Hematopoietic multipotent progenitor cell treated with erythropoietin and hydrocortisone succinate and interleukin-3 and kit ligand, for 15 days (in vitro differentiated cells): ENCODE measurements around the gene PLD1.
"Not testable (repeated sequence)": the region's sequence is repeated elsewhere in the genome, so short reads cannot be mapped to it uniquely, and the experiment has no call there.

Experiments used
- DNase-seq: peaks from one replicate; pipeline ENCODE4 v3.0.0-alpha.2; 2015; ENCODE audit warnings: low spot score

The PLD1 gene

DNA sequence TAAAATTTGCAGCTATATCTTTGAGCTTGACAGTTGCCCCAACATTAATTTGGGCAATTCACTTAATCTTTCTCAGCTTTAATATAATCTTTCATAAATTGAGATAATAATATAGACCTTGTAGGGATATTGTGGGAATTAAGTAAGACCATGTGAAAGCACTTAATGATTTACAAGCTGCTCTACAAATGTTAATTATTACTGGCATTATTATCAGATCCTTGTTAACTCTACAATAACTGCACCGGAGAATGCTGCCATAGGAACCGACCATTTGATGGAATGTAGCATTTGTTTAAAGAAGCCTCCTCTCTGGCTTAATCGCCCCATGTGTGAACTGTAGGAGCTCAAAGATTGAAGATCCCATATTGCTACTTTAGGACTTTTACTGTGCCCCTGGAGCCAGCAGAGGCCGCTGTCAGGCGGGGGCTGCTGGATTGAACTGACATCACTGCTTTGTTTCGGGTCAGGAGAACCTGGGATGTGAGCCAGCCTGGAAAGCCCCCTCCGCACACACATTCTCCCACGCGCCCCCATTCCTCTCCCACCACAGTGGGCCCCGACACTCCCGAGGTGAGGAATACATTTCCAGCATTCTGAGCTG is 195.9 kb downstream of the PLD1 start:
- DNase-seq: no peak

DNA sequence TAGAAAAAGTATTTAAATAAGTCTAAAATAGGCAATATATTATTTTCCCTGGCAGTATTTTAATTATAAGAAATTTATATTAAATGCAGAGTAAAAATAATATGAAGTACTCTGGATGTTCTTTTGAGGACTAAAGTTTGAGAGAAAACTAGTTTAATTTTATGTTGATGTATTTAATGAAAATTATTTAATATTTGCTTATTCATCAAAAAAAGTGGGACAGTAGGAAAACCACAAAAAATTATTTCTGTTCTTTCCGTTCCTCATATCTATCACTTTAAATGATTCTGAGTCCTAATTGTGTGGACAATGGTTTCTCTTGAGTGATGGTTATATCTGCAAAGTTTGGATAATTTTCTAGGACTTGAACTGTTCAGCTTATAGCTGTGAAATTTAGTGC is 202.8 kb downstream of the PLD1 start:
- no peak for DNase-seq

DNA sequence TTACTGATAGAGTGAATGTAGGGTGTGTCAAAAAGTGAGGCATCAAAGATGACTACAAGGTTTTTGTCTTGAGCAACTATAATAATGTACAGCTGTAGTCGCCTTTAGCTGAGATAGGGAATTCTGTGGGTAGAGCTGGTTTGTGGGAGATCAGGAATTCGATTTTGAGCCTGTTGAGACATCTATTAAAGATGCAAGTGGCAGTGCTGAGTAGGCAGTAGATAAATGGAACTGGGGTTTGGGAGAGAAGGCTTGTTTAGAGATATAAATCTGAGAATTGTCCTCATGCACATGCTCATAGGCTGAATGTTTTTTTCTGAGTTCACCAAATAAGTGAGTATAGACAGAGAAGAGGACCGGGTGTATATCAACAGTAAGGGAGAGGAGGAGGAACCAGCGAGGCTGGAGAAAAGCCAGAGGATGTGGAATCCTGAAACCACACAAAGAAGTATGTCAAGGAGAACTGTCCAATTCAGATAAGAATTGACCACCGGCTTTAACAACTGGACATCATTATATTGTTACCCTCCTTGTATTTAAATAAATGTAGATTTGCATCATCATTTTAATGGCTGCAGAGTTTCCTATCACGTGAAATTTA is 204.0 kb downstream of the PLD1 start:
- no peak for DNase-seq

DNA sequence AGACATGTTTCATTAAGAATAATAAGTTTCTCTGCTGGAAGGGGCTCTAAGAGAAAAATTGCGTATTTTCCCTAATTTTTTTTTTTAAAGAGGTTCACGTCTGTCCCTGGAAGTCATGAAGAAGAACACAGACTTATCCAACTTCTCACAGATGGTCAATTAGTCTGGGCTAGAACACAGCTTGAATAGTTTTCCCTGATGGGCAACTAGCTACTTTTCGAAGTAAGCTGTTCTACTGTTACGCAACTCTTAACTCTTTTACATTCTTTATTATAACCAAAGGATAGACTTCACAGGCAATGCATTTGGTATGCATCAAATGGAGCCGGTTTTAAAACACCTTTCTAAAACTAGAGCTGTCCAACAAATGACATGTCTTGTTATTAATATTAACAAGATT is 205.9 kb downstream of the PLD1 start:
- DNase-seq: no peak

DNA sequence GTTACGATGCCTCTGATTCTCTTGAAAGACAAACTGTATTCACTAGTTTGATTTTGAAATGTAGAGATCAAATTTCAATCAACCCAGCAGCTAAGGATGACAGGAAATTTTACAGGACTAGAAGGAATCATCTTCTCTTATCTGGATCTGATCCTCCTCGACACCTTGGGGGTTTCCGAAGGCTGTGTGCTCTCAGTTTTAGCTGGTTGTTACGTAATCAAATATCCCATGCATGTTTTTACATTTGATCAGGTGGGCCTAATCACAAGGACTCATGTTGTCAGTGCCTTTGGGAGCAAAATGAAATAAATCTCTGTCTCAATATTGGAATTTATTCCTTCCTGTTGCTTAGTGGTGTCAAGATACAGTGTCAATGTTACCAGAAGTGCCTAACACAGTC is 208.2 kb downstream of the PLD1 start:
- no peak for DNase-seq

DNA sequence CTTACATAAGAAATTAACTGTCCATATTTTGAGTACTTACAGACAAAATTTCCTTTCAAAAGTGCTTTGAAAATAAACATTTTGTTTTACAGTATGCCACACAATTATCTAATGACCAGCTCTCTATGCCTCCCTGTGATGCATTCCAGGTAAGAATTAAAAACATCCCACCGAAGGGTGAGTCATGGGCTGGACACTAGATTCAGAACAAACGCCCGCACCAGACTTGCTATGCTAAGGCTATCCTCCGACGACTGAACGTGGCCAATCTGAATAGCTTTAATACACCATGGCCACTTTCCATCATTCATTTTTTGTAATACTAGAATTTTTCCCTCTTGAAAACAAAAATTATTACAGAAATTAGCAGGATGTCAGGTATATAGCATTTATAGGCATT is 210.3 kb downstream of the PLD1 start:
- DNase-seq: no peak

DNA sequence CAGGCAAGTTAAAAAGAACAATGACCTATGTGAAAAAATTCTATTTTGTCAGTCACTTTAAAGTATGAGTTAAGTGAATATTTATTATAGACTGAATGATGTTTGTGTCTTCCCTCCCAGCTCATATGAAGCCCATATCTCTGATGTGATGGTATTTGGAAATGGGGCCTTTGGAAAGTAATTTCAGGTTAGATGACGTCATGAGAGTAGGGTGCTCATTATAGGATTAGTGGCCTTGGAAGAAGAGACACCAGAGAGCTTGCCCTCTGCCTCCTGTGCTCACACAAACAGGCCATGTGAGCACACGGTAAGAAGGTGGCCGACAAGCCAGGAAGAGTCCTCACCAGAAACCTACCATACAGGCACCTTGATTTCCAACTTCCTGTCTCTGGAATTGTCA is 211.3 kb downstream of the PLD1 start:
- DNase-seq: no peak

DNA sequence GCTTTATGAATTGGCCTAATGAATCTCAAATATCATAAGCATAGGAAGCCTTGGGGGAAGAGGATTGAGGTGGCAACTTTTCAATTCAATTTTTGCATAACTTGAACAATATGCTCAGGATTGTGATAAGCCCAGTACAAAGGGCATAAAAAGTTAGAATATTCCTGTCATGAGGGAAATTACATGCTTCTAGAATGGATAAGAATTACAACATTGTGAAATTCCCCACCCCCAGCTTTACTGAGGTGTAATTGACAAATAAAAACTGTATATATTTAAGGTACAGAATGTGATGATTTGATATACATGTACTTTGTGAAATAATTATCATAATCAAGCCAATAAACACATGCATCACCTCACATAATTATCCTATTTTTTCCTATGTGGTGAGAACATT is 217.5 kb downstream of the PLD1 start:
- no peak for DNase-seq

DNA sequence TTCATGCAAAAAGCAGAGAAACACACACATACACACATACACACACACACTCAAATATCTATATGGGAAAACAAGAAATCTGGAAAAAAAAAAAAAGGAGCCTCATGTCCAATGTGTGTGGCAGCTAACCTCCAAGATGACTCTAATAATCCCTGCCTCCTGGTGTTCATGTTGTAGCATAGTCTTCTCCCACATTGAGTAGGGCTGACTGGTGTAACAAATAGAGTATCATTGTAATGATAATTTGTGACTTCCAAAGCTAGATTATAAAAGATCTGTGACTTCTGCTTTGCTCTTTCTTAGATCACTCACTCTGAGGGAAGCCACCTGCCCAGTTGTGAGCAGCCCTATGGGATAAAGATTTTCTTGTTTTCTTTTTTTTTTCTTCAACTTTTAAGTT is 219.2 kb downstream of the PLD1 start:
- DNase-seq: no peak

DNA sequence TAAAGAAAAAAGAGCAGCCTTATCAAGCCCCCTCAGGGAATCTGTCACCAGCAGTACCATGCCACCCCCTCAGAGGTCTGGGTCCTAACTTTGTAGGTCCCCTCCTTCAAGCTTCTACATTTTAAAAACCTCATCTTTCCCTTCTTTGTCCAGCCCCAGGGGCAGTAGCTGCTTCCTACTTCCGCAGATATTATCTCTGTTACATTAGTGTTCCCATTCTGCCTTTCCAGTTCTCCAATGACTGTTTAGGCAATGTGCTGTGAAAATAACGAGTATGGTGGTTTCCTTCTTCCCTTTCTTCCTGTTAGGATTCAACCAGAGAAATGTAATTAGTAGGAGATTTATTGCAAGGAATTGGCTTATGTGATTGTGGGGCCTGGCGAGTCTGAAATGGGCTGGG is 224.0 kb downstream of the PLD1 start:
- DNase-seq: no peak

DNA sequence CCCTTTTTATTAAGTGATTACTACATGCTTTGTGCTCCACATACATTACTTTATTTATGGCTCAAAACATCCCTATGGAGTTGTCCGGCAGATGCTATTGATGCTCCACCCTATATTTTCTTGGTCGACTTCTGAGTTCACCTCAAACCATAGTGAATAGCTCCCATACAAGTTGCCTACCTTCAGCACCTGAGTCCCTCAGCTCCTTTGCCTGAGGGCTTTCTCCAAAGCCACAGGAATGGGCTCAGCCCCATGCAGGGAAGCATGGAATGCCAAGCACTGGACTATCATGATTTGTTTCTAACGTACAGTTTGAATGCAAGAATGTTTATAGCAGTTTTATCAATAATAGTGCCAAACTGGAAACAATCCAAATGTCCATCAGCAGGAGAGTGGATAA is 225.2 kb downstream of the PLD1 start:
- no peak for DNase-seq

DNA sequence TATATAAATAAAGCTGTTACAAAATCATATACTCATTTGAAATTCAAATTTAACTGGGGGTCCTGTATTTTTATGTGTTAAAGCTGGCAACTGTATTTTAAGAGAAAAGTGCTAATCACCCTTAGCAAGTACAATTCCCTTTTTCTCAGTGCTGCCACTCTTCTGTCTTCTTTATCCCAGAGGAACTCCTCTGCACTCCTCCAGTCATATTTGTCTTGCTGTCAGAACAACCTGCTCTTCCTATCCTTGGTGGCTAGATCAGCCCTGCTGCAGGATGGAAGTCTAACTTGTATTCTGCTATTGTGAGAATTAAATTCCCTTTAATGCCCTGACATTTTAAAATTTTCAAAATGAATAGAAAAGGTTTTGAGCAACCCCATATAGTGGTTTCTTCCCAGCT is 226.2 kb downstream of the PLD1 start:
- no peak for DNase-seq

DNA sequence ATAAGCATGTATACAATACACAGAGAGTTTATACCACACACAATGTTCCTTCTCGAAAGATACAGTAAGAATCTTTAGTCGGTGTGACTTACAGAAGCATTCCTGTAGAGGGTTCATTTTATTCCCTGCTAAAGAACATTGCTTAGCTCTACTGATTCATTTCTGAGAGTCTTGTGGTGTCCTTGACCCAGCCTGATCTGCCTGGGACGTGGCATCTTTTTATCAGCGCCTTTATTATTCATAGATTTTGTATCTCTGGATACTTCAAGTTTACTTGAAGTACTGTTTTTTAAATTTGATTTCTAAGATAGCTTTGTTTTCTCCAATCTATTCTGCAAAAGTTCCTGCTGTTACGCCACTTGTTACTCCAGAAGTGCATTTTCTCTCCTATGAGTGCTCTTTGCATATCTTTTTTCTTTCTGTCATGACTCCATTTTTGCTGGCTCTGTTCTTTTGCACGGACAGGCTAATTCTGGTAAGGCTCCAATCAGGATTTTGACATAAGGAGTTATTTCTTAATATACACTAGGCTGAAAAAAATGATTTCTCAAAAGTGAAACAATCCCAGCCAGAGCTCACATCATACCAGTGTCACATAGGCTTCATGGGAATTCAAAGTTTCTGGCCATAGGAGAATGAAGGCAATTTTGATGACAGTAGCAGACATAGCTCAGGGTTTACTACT is 235.6 kb downstream of the PLD1 start:
- DNase-seq: no peak

DNA sequence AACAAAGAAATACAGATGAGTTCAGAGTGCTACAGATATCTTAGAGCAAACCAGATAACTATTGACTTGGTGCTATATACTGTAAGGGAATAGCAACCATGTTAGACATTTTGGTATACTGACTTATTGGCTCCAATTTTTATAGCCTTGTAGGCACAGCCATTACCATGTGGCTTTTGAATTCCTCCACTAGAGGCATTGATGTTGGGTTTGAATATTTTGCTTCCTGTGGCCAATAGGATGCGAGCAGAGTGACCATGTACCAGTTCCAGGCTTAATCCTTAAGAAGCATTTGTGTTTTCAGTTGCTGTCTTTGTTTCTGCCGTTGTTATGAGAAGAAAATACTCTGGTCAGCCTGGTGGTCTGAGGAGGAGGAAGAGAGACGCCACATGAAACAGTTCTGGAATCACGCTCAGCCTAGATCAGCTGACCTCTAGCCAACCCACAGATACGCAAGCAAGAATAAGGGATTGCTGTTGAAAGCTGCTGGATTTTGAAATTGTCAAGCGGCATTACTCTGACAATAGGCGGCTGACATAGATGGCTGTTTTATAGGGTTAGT is 240.6 kb downstream of the PLD1 start:
- no peak for DNase-seq

DNA sequence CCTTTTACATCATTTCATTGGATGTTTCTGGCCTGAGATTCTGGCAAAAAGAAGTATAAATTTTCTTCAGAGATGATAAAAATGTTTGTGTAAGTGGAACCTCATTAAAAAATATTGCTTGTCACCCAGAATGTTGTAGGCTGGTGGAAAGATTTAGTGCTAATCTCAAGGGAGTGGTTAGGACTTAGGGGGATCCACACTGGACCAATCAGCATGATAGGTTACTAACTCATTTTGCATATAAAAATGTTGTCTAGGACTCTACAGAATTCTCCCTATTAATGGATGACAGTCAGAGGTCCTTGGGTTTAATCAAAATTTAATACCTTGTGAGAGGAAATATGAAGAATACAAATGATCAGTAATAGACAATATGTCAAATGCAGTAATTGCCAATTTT is 241.5 kb downstream of the PLD1 start:
- DNase-seq: no peak

DNA sequence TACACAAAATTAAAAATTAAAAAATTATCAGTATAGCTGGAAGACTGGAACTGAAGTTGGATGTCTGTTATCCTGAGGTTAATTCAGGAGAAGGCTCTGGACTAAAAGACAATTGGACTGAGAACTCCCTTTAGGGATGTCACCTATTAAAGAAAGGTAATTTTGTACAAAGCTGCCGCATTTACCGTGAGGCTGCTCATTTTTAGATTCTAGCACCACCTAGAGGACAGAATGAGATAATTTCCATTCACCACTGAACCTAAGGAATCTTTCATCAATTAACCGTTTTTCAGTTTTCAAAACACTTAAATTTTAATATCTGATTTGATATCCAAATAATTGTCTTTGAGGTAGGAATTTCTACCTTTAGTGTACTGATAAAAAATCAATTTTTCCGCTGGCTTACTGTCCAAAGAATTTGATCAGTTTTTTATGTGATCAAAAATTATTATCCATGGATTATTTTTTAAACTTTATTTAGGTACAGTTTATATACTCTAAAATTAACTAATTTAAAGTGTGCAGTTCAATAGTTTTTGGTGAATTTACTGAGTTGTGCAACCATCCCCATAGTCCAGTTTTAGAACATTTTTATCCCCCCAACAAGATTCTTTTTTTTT is 243.4 kb downstream of the PLD1 start:
- DNase-seq: peak; percentile 64

DNA sequence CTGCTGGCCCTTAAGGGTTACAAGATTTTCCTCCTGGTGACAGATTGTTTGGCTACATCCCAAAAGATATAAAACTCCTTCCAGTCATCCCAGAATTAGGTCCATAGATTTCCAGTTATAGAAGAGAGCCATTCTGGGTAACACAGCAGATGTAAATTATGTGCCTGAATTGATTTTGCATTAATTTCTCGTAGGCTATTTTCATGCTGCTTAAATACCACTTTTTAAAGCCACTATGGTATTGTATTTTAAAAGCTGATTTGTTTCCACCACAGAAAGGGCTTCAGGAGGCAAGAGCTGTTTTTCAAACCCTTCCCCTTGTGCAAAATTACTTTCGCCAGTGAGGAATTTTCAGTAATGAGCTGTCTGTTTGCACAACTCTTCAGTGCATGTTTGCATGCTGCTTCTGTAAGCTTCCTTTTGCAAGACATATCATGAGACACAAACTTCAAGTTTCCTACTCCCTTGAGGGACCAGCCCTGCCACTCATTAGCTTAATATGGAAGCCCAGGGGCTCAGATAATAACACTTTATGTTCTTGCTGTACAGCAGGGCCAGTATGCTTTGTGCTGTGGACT is 244.7 kb downstream of the PLD1 start:
- DNase-seq: no peak

DNA sequence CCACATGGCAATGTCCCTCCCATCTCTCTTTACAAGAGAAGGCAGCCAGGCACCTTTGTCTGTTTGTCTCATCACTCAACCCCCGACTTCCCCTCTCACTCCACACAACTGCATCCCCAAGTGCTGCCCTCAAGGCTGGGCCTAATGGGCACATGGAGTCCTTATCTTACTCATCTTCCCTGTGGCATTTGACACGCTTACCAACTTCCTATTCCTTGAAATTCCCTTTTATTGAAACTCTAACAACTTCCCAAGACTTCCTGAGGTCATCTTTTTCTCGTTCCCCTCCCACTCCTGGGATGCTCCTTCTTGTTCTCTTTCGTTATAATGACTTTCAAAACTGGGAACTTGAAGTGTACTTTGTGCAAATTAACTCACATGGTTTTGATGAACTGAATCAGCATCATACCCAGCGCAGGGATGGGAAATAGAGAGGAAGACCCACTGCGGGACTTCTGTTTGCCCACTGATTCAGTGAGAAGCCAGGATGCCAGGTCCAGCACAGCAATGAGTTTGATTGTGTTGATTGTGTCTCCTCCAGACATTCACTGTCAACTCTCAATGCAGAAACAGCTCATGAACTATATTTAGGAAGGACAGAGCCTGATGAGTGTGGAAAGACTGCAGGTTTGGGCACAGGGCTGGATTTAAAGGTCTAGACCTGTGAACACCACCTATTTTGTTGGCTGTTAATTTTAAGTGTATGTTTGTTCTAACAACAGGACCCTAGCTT is 245.4 kb downstream of the PLD1 start:
- DNase-seq: no peak

DNA sequence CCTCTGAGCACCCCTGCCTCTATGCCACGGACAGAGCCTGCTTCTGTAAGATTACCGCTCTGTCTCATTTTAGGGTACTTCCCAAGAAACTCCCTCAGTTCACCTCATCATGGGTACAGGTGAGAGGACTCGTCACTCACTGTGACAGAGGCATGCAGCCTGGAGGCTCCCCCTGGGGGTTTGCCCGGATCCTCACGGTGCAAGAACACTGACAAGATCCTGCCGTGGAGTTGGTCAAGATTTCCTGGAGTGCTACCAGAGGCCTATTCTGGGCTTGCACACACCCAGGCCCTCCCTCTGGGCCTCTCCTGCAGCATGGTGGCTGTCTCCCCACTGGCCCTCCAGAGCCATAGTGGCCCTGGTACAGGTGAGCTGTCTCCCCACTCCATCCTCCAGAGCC is 247.0 kb downstream of the PLD1 start:
- no peak for DNase-seq

DNA sequence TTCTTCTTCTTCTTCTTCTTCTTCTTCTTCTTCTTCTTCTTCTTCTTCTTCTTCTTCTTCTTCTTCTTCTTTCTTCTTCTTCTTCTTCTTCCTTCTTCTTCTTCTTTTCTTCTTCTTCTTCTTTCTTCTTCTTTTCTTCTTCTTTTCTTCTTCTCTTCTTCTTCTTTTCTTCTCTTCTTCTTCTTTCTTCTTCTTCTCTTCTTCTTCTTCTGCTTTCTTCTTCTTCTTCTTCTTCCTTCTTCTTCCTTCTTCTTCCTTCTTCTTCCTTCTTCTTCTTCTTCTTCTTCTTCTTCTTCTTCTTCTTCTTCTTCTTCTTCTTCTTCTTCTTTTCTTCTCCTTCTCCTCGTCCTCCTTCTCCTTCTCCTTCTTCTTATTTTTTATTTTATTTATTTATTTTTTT is 247.8 kb downstream of the PLD1 start:
- DNase-seq: not testable (repeated sequence)

DNA sequence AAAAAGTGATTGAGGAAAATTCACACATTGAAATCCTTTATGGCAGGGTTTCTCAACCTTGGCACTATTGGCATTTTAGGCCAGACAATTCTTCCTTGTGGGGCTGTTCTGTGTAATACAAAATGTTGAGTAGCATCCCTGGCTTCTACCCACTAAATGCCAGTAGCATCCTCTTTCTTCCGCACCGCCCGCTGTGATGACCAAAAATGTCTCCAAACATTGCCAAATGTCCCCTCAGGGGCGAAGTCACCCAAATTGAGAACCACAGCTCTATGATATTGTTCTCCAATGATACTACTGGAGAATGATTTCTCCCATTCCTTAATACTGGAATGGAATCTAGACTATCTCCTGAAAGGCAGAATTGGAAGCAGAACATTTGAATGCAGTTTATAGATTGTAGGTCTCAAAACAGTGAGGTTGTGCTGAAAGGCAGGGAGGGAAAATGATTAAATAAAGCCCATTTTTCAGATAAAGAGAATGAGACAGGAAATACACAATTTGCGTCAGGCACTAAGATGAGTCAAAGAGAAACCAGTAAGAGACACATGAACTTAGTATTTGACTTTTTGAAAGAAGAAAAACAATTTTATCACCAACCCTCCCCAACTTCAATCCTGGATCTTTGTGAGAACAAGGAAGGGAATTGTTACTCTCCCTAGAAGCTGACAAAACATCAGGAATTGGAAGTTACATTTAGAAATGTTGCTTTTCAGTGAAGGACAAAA is 248.5 kb downstream of the PLD1 start:
- DNase-seq: no peak
